Measurements from ENCODE around the gene AGAP1. TPM values are rescaled to one million over a fixed set of nuclear protein-coding genes. Genes with fewer than 3 reads are reported as not detected.

The AGAP1 gene
- total RNA-seq, 1 donor: 10.8 TPM

GRCh38 chr2:235549735-235550377, 56.0 kb downstream of the AGAP1 start:
- H3K4me3 ChIP-seq (ENCODE audit: low read depth, low read length): no peak overlapping the region
- DNase-seq (ENCODE audit: low read depth): no peak
- TF ChIP-seq CTCF (IDR thresholded peaks at IDR 0.05; ENCODE audit: insufficient read depth, low read depth, low read length): no peak

DNA sequence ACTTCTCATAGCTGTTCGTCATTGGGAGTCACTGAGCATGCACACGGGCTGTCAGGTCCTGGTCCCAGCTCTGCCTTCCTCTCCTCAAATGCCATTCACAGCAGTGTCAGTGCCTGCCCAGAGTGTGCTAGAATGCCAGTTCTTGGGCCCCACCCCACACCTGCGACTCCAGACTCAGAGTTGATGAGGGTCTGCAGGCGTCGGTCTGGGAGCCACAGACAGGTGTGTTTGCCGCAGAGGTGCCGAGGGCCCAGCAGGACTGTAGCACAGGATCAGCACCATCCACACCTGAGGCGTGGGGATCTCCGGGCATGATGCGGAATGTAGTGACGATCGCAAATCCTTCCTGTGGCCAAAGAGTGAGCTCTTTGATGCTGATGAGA, 56.5 kb downstream of the AGAP1 start:
- TF ChIP-seq CTCF (IDR thresholded peaks at IDR 0.05; ENCODE audit: insufficient read depth, low read depth, low read length): no peak
- no peak for DNase-seq (ENCODE audit: low read depth)
- H3K4me3 ChIP-seq (ENCODE audit: low read depth, low read length): no peak overlapping the region

DNA sequence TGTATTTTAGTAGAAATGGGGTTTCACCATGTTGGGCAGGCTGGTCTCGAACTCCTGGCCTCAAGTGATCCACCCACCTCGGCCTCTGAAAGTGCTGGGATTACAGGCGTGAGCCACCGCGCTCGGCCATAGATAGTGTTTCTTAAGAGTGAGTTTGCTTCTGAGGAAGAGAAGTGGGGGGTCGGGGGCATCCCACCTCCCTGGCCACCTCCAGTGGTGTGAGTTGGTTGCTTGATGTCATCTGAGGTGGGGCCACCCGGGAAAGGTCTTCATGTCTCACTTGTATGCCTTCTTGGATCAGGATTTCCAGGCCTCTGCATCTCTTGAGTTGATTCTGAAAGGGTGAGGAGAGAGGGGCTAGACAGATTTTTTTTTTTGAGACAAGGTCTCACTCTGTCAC, 57.1 kb downstream of the AGAP1 start:
- no peak for TF ChIP-seq CTCF (IDR thresholded peaks at IDR 0.05; ENCODE audit: insufficient read depth, low read depth, low read length)
- H3K4me3 ChIP-seq (ENCODE audit: low read depth, low read length): no peak overlapping the region
- no peak for DNase-seq (ENCODE audit: low read depth)

GRCh38 chr2:235551965-235552364, 58.1 kb downstream of the AGAP1 start:
- H3K4me3 ChIP-seq (ENCODE audit: low read depth, low read length): no peak overlapping the region
- peak; percentile 63 for TF ChIP-seq CTCF (IDR thresholded peaks at IDR 0.05; ENCODE audit: insufficient read depth, low read depth, low read length)
- peak; percentile 56 for DNase-seq (ENCODE audit: low read depth)

DNA sequence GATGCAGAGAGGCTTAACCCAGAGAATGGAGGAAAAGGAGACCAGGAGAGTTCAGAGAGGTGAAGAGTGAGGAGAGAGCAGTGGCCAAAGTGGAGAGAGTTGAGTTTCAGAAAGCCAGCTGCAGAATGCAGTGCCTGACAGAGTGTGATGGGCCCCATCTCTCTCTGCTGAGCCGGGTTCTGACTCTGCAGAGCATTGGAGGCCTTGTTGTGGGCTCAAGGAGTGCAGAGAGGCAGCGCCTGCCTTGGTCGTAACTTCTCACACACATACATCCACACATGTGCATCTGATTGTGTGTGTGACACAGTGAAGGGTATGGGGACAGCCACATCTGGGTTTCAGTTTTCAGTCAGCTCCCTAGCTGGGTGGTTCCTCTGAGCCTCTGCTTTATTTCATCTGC, 58.8 kb downstream of the AGAP1 start:
- DNase-seq (ENCODE audit: low read depth): no peak
- no peak overlapping the region for H3K4me3 ChIP-seq (ENCODE audit: low read depth, low read length)
- no peak for TF ChIP-seq CTCF (IDR thresholded peaks at IDR 0.05; ENCODE audit: insufficient read depth, low read depth, low read length)

DNA sequence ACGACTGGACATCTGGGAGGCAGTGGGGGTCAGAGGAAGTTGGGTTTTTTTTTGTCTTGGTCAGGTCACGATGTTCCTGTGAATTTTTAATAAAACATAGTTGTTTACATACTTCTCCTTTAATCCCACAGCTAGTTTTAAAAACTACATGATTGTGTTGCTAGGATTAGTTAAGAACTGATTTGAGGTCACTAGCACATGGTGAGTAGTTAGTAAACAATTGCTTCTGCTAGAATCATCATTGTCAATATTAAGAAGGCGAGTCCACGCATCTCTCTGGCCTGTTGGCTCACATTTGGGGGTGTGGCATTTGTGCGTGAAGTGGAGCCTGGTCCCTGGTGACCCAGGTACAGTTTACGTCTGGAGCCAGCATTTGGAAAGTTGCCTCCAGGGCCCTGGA, 59.4 kb downstream of the AGAP1 start:
- DNase-seq (ENCODE audit: low read depth): peak; percentile 74
- TF ChIP-seq CTCF (IDR thresholded peaks at IDR 0.05; ENCODE audit: insufficient read depth, low read depth, low read length): no peak
- no peak overlapping the region for H3K4me3 ChIP-seq (ENCODE audit: low read depth, low read length)

- H3K4me3 ChIP-seq (ENCODE audit: low read depth, low read length): no peak overlapping the region
- DNase-seq (ENCODE audit: low read depth): no peak
- no peak for TF ChIP-seq CTCF (IDR thresholded peaks at IDR 0.05; ENCODE audit: insufficient read depth, low read depth, low read length)
Measured at GRCh38 chr2:235553696-235554100, 59.9 kb downstream of the AGAP1 start.

Data from fibroblast of villous mesenchyme (primary cell).